H1 (cell line): ENCODE results near the gene DDX41. TPM values are rescaled to one million over a fixed set of nuclear protein-coding genes. Genes with fewer than 3 reads are reported as not detected.

Experiments used
- CTBP2 ChIP-seq: IDR thresholded peaks from 2 replicates; pipeline ENCODE4 v1.7.0; 2011; ENCODE audit warnings: borderline replicate concordance, mild to moderate bottlenecking, moderate library complexity, mixed read lengths, low read length; ENCODE audit not compliant: insufficient read depth, insufficient read length
- polyA plus RNA-seq, 7 experiments: library from polyadenylated mRNA; depleted of rRNA in 3 of 7; stranded (reverse) in 5 of 7; unstranded in 2 of 7; fragments of >200 nt in 5 of 7; fragments of 200-250 nt in 2 of 7; gene quantifications; 1 replicate in 5 of 7; 2 replicates in 1 of 7; 4 replicates in 1 of 7; pipeline versions ENCODE4 v1.2.1 to v1.2.3, GENCODE V29; 2011 to 2013; ENCODE audit warnings: missing spikeins in 2 of 7, mixed read lengths in 2 of 7
- total RNA-seq: library from RNA; stranded (reverse); fragmentation: NEBNext Ultra II Directional; extraction: Animal tissue kit (Norgen Biotek cat#: 25700); gene quantifications from 2 replicates; pipeline ENCODE4 v1.2.1, GENCODE V29; 2021
- TF ChIP-seq, protein P1 (sequence below): IDR thresholded peaks from 2 replicates; pipeline ENCODE4 v1.6.1; 2012; ENCODE audit warnings: inconsistent platforms

The DDX41 gene
- total and polyA plus RNA-seq, 2 of the 8 experiments (the other 6 are each of a cell fraction or from before 2014, with no cell fraction given) = 102 to 135 TPM

DNA sequence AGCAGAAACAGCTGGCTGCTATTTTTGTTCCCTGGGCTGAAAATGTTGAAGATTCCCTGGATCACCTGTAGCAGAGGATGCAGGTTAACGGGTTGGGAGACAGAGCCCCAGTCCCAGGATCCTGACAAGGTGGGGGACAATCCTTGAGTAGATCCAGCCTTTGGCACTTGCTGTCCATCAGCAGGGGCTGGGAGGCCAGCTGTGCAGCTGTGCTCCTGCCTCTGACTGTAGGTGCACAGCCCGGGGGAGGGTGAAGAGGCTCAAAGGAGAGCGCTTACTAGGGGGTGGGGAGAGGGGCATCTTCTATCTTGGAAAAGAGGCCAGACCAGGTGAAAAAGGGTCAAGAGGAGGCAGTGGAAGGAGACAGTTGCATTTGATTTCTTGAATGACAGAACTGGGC, 3.5 kb upstream of the DDX41 start (continued):
- no peak for TF ChIP-seq CTBP2
- TF ChIP-seq, protein P1, sequence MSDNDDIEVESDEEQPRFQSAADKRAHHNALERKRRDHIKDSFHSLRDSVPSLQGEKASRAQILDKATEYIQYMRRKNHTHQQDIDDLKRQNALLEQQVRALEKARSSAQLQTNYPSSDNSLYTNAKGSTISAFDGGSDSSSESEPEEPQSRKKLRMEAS = no peak
